CD4-positive, alpha-beta T cell treated with Interleukin-15 for 1 hour (primary cell): ENCODE data around the gene KNSTRN.

Experiments
- DNase-seq: peaks from one replicate; pipeline ENCODE4 v3.0.0-alpha.2; 2020

Gene KNSTRN

DNA sequence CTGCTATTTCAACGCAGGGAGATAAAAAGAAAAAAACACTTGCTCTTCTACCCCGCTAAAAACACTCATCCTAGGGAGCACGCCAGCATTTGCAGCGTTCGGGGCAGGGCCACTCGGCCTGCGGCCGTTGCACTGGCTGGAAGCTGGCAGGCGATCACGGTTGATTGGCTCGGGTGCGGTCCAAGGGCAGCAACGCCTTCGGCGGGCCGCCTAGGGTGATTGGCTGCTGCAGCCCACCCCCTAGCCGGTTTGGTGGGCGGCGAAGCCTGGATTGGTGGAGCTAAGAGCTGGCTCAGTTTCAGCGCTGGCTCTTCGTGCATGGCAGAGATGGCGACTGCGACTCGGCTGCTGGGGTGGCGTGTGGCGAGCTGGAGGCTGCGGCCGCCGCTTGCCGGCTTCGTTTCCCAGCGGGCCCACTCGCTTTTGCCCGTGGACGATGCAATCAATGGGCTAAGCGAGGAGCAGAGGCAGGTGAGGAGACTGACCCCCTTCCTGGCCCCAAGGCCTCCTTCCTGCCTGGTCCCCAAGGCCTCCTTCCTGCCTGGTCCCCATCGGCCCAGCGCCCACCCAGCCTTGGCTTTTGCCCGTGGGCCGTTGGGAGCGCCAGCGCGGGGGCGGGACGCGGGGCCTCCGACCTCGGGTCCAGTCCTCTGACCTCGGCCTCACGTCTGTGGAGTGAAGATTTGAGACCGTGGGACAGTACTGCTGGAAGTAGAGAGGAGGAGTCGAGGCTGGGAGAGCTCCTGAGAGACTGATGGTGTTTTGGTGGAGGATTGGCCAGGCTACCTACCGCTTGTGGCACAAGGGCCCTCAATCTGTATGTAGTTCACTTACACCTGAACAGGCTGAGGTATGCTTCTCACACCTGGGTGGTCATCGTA, 23.2 kb downstream of the KNSTRN start, which contains the start of gene IVD:
IVD (plus strand) TSS at position 295 of the 881 bp plus-strand sequence; CDS start at position 328, 33 bp downstream.
- peak; percentile 87 for DNase-seq

GRCh38 chr15:40407330-40407990, 24.9 kb downstream of the KNSTRN start:
- DNase-seq, result no peak

- DNase-seq, result no peak
Measured at GRCh38 chr15:40409366-40409765, 26.8 kb downstream of the KNSTRN start.

- DNase-seq, result no peak
Measured at GRCh38 chr15:40410476-40410875, 28.0 kb downstream of the KNSTRN start.

- no peak for DNase-seq
Measured at GRCh38 chr15:40412095-40412759, 29.7 kb downstream of the KNSTRN start.

DNA sequence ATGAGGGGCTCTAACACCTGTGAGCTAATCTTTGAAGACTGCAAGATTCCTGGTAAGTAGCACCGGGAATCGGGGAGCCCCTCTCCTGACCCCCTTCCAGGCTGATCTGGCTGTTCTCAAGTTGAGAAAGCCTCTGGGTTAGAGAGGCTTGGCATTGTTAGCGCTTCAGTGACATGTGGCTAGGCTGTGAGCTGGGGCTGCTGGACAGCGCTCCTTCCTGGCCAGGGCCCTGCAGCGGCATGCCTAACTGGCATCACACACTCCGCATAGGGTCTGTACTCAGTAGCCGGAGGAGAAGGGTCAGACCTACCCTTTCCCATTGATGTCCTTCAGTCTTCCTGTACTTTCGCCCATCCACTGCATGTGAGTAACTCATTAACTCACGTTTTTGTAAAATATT, 30.5 kb downstream of the KNSTRN start:
- DNase-seq, result no peak

GRCh38 chr15:40414816-40415215, 32.3 kb downstream of the KNSTRN start:
- DNase-seq, result no peak

DNA sequence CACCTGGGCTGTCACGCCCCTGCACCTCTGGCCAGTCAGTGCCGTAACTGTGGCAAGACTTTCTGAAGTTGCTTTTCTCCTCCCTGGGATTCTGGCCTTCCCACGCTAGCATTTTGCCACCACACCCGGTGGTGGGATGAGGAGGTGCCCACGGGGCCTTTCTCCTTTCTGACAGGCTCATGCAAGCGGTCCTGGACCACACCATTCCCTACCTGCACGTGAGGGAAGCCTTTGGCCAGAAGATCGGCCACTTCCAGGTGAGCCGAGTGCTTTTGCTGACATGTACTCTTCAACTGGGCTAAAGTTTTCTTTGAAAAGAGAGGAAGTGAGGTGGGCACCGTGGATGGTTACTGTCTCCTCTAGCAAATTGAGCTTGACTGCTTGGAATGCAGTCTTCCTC, 32.7 kb downstream of the KNSTRN start:
- DNase-seq, result no peak

DNA sequence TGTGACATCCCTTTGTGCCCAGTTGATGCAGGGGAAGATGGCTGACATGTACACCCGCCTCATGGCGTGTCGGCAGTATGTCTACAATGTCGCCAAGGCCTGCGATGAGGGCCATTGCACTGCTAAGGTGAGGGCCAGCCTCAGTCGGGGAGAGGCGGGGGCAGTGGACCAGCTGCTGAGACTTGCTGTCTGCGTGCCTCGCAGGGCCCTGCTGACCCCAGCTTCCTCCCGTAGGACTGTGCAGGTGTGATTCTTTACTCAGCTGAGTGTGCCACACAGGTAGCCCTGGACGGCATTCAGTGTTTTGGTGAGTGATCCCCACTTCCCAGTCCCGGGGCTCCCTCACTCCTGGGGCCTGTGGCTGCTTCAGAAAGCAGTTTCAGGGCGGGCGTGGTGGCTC, 33.5 kb downstream of the KNSTRN start:
- DNase-seq, result no peak

DNA sequence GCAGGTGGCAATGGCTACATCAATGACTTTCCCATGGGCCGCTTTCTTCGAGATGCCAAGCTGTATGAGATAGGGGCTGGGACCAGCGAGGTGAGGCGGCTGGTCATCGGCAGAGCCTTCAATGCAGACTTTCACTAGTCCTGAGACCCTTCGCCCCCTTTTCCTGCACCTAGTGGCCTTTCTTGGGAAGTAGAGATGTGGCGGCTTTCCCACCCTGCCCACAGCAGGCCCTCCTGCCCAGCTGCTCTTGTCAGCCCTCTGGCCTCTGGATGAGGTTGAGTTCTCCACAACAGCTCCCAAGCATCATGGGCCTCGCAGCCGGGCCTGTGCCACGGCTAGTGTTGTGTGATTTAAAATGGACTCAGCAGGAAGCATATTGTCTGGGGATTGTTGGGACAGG, 35.6 kb downstream of the KNSTRN start:
- DNase-seq, result no peak

GRCh38 chr15:40420071-40420713, 37.7 kb downstream of the KNSTRN start:
- DNase-seq, result no peak

GRCh38 chr15:40420793-40421192, 38.3 kb downstream of the KNSTRN start:
- DNase-seq, result no peak

- peak; percentile 74 for DNase-seq
Measured at GRCh38 chr15:40421246-40422157, 39.0 kb downstream of the KNSTRN start.

DNA sequence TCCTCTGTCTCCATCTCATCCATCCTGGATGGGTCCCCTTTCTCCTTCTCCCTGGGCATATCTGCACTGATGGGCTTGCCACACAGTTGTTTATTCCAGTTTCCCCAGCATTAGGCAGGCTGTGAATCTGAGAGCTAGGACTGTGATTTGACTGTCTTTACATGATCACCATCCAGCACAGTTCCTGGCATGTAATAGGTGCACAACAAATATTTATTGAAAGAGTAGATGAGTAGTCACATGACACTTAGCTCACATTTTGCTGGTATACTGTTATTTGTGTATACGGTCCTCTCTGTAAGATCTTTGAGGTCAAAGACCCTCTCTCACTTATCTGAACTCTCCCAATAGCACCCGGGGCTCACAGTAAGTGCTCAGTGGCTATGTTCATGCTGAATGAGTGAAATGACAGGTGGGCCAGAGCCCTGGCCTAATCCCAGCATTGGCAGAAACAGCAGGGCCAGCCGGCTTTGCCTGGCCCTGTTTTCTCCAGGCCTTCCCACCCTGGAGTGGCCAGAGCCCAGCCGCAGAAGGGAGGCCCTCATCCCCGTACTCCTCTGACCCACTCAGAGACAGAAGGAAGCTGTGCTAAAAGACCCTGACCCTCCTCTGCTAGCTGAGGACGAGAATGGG, 42.1 kb downstream of the KNSTRN start:
- no peak for DNase-seq

- DNase-seq, result no peak
Measured at GRCh38 chr15:40425681-40426080, 43.2 kb downstream of the KNSTRN start.

DNA sequence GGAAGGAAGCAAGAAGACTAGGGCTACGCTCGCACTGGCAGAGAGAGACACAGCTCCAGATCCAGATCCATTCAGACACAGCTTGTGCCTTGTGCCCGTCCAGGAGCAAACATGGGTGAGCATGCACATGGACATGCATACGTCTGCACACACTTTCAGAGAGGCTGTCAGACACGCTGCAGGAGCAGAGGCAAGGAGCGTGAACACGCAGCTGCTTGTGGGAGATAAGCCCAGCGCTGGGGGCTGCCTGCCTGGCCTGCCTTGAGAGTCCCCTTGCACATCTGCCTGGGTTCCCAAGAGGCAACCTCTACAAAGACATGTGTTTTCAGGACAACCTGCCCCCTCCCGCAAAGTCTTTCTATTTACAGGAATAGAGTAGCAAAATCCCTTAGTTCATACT, 44.7 kb downstream of the KNSTRN start:
- DNase-seq, result no peak

- no peak for DNase-seq
Measured at GRCh38 chr15:40428185-40428584, 45.7 kb downstream of the KNSTRN start.

- DNase-seq, result no peak
Measured at GRCh38 chr15:40429068-40429710, 46.7 kb downstream of the KNSTRN start.

DNA sequence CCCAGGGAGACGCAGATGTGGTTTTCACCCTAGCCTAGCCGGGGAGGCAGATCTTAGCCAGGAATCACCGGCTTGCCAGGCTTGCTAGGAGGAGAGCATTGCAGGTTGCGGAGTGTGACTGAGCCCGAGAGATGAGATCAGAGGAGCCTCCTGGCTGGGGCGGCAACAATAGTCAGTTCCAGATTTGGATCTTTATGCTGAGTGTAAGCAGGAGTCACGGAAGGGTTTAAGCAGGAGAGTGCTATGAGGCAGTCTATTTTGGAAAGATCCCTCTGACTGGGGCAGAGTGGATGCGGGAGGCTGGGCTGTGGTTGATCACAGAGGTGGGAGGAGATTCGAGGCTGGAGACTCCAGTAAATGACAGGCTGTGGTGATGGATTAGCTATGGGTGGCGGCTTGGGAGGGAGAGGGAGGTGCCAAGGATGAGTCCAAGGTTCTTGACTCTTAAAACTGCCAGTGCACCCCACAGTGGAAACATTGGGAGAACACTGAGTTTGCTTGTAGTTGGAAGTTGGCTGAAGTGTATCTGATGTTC, 47.8 kb downstream of the KNSTRN start:
- no peak for DNase-seq

DNA sequence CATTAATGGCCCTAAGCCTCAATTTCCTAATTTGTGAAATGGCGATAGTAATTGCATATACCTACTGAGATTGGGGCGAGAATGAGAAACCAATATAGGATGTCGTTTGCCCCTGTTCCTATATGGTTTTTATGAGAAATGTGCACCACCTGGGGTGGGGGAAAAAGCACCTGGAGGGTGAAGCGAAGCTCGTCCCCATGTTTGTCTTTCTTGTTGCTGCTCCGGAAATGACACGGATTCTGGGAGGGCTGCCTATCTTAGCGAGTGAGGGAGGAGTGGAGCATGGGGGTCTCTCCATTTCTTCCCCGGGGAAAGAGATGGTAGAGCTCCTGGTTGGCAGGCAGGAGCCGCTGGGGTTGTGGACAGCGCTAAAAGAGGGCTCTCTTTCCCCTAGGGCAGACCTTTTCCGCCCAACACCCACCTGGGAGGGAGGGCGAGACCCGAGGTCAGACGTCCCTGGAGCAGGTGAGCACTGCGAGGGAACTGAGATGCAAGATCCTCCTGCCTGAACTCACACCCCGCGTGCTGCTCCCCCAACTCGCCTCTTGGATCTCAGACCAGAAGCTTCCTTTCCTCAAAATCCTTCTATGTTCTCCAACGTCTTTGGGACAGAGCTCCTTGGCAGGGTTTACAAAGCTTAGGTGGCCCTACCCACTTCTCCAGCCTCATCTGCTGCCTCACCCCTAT, 52.6 kb downstream of the KNSTRN start:
- DNase-seq, result no peak
